Daoy (cell line): ENCODE data around the gene FGD5. TPM values are rescaled to one million over a fixed set of nuclear protein-coding genes. Genes with fewer than 3 reads are reported as not detected.

Experiments used
- DNase-seq: peaks from one replicate; pipeline ENCODE4 v3.0.0-alpha.2; 2015; ENCODE audit warnings: low read depth
- total RNA-seq: library from RNA; depleted of rRNA; stranded (reverse); fragments of >200 nt; shearing (Covaris generic); gene quantifications from 2 replicates; pipeline ENCODE4 v1.2.3, GENCODE V29; 2014; rRNA removed

Gene FGD5
- 6.1 and 7.0 TPM in 2 replicates for total RNA-seq

- no peak for DNase-seq
Observed at GRCh38 chr3:14818804-14819500, at the start of gene FGD5. Gene FGD5, plus strand, starts transcription at chr3:14818962. Its CDS starts 110 bp downstream, at chr3:14819072.

GRCh38 chr3:14769544-14770325, 49.0 kb upstream of the FGD5 start:
- DNase-seq, result no peak

- no peak for DNase-seq
Observed at GRCh38 chr3:14770591-14770990, 48.2 kb upstream of the FGD5 start.

- no peak for DNase-seq
Observed at GRCh38 chr3:14771593-14772497, 46.9 kb upstream of the FGD5 start.

GRCh38 chr3:14772533-14773138, 46.1 kb upstream of the FGD5 start:
- no peak for DNase-seq

- DNase-seq, result no peak
Observed at GRCh38 chr3:14773281-14773680, 45.5 kb upstream of the FGD5 start.

GRCh38 chr3:14773691-14774128, 45.1 kb upstream of the FGD5 start:
- DNase-seq, result no peak

- no peak for DNase-seq
Observed at GRCh38 chr3:14774431-14774830, 44.3 kb upstream of the FGD5 start.

- DNase-seq, result no peak
Observed at GRCh38 chr3:14775011-14775410, 43.8 kb upstream of the FGD5 start.

- no peak for DNase-seq
Observed at GRCh38 chr3:14775563-14775962, 43.2 kb upstream of the FGD5 start.

- no peak for DNase-seq
Observed at GRCh38 chr3:14779069-14779685, 39.6 kb upstream of the FGD5 start.

GRCh38 chr3:14780927-14781507, 37.7 kb upstream of the FGD5 start:
- peak; percentile 48 for DNase-seq

- no peak for DNase-seq
Observed at GRCh38 chr3:14783480-14784086, 35.2 kb upstream of the FGD5 start.

GRCh38 chr3:14784087-14784681, 34.6 kb upstream of the FGD5 start:
- DNase-seq, result peak; percentile 33

GRCh38 chr3:14785207-14786155, 33.3 kb upstream of the FGD5 start:
- no peak for DNase-seq

- DNase-seq, result no peak
Observed at GRCh38 chr3:14786369-14786768, 32.4 kb upstream of the FGD5 start.

- DNase-seq, result no peak
Observed at GRCh38 chr3:14787630-14788029, 31.1 kb upstream of the FGD5 start.

- no peak for DNase-seq
Observed at GRCh38 chr3:14788644-14789043, 30.1 kb upstream of the FGD5 start.

GRCh38 chr3:14789221-14789620, 29.5 kb upstream of the FGD5 start:
- no peak for DNase-seq
